Measurements from ENCODE around the gene ASTN2. TPM values are rescaled to one million over a fixed set of nuclear protein-coding genes. Genes with fewer than 3 reads are reported as not detected.

Gene ASTN2
- total RNA-seq, 4 donors from 2014 or later = 4.0 to 7.0 (median 4.9) TPM

GRCh38 chr9:116380496-116380995 is 1034.3 kb downstream of the ASTN2 start:
- H3K27ac ChIP-seq = no peak overlapping the region
- no peaks in the 10 kb centered on the region for H3K4me1 ChIP-seq
- TF ChIP-seq EP300 (IDR thresholded peaks at IDR 0.05) (no peak), POLR2A (IDR thresholded peaks at IDR 0.05) (no peak), CTCF (IDR thresholded peaks at IDR 0.05) (no peak), POLR2AphosphoS5 (IDR thresholded peaks at IDR 0.05) (no peak)
- H3K4me3 ChIP-seq = no peak overlapping the region
- H3K9me3 ChIP-seq = no peaks in the 10 kb centered on the region
- no peaks in the 10 kb centered on the region for H3K27me3 ChIP-seq
- no peaks in the 10 kb centered on the region for H3K36me3 ChIP-seq
- ATAC-seq = no peak

- Histone ChIP-seq H3K9me3 (no peaks in the 10 kb centered on the region), H3K4me3 (no peak overlapping the region), H3K36me3 (no peaks in the 10 kb centered on the region), H3K27me3 (no peaks in the 10 kb centered on the region), H3K27ac (no peak overlapping the region), H3K4me1 (no peaks in the 10 kb centered on the region)
- TF ChIP-seq EP300 (IDR thresholded peaks at IDR 0.05) (no peak), CTCF (IDR thresholded peaks at IDR 0.05) (no peak), POLR2A (IDR thresholded peaks at IDR 0.05) (no peak), POLR2AphosphoS5 (IDR thresholded peaks at IDR 0.05) (no peak)
- 61 to 91% methylated on average over 2 of the region's 2 CpGs for WGBS, 2 donors (ENCODE audit: low coverage in 1 of 2)
- no peak for ATAC-seq
These were observed 1035.0 kb downstream of the ASTN2 start for GRCh38 chr9:116379821-116380220.

- no peak for TF ChIP-seq CTCF (IDR thresholded peaks at IDR 0.05)
- no peak for TF ChIP-seq POLR2AphosphoS5 (IDR thresholded peaks at IDR 0.05)
- TF ChIP-seq EP300 (IDR thresholded peaks at IDR 0.05) = no peak
- no peak for TF ChIP-seq POLR2A (IDR thresholded peaks at IDR 0.05)
- H3K27ac ChIP-seq = no peak overlapping the region
- WGBS, 2 donors (ENCODE audit: low coverage in 1 of 2) = 83 to 100% methylated on average over 2 of the region's 2 CpGs
- H3K4me1 ChIP-seq = no peaks in the 10 kb centered on the region
- H3K27me3 ChIP-seq = no peaks in the 10 kb centered on the region
- no peaks in the 10 kb centered on the region for H3K9me3 ChIP-seq
- H3K4me3 ChIP-seq = no peak overlapping the region
- H3K36me3 ChIP-seq = no peaks in the 10 kb centered on the region
- ATAC-seq = no peak
These were observed 1036.0 kb downstream of the ASTN2 start for GRCh38 chr9:116378873-116379272.

- Histone ChIP-seq H3K27me3 (no peaks in the 10 kb centered on the region), H3K27ac (no peak overlapping the region), H3K9me3 (no peaks in the 10 kb centered on the region), H3K4me1 (no peaks in the 10 kb centered on the region), H3K36me3 (no peaks in the 10 kb centered on the region), H3K4me3 (no peak overlapping the region)
- WGBS, 2 donors (ENCODE audit: low coverage in 1 of 2) = 57 to 68% methylated on average over 7 of the region's 8 CpGs
- TF ChIP-seq CTCF (IDR thresholded peaks at IDR 0.05) (no peak), EP300 (IDR thresholded peaks at IDR 0.05) (no peak), POLR2AphosphoS5 (IDR thresholded peaks at IDR 0.05) (no peak), POLR2A (IDR thresholded peaks at IDR 0.05) (no peak)
- ATAC-seq = no peak
These were observed 1037.6 kb downstream of the ASTN2 start for GRCh38 chr9:116377179-116377798.

Small RNA genes within 50 kb of the gene (small RNA-seq; reads per million reads assigned to genes)
- gene SNORA70C = 0 reads per million in 4 donors
